Fibroblast of mammary gland (primary cell): Measurements from ENCODE around the gene EEF1AKMT3.
A peak's percentile ranks its signal among the peaks of the same experiment; 100 is the strongest.

Source experiments
- DNase-seq: peaks from one replicate; pipeline ENCODE4 v3.0.0-alpha.2; 2010; ENCODE audit warnings: low read depth
- H3K4me3 ChIP-seq: 2 replicates; pipeline ENCODE4 v1.5.1; 2011; ENCODE audit warnings: low read depth, mild to moderate bottlenecking, low read length, moderate library complexity; ENCODE audit not compliant: control insufficient read depth
- TF ChIP-seq, protein P1 (sequence below): conservative IDR thresholded peaks from 2 replicates; pipeline ENCODE4 v1.5.1; 2011; ENCODE audit warnings: low read depth, low read length, inconsistent platforms; ENCODE audit not compliant: control insufficient read depth, insufficient read depth

The EEF1AKMT3 gene

GRCh38 chr12:57751788-57752667 is 20.4 kb upstream of the EEF1AKMT3 start, which contains the start of gene CDK4:
Gene CDK4, minus strand, starts transcription at chr12:57752310. Its CDS starts 593 bp downstream, at chr12:57751717.
- peak; percentile 99 for DNase-seq
- TF ChIP-seq, protein P1, sequence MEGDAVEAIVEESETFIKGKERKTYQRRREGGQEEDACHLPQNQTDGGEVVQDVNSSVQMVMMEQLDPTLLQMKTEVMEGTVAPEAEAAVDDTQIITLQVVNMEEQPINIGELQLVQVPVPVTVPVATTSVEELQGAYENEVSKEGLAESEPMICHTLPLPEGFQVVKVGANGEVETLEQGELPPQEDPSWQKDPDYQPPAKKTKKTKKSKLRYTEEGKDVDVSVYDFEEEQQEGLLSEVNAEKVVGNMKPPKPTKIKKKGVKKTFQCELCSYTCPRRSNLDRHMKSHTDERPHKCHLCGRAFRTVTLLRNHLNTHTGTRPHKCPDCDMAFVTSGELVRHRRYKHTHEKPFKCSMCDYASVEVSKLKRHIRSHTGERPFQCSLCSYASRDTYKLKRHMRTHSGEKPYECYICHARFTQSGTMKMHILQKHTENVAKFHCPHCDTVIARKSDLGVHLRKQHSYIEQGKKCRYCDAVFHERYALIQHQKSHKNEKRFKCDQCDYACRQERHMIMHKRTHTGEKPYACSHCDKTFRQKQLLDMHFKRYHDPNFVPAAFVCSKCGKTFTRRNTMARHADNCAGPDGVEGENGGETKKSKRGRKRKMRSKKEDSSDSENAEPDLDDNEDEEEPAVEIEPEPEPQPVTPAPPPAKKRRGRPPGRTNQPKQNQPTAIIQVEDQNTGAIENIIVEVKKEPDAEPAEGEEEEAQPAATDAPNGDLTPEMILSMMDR, result no peak
- peak within 1 kb of the TSS; percentile 89 for H3K4me3 ChIP-seq

DNA sequence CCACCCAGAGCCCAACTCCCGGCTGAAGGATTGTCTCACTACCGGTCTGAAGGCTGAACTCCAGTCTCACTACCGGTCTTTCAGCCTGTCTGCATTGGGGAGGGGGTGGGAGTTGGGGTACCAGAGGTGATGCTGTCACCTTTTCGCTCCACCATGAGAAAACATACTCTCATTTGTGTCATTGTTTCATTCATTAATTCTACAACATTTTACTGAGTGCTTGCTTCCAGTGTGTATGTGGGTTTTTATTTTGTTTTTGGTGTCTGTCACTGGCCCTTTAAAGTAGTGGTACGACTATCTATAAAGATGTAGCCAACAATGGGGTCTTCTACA is 19.8 kb upstream of the EEF1AKMT3 start:
- peak overlapping the region; percentile 44 for H3K4me3 ChIP-seq
- no peak for DNase-seq
- TF ChIP-seq, protein P1, result no peak

DNA sequence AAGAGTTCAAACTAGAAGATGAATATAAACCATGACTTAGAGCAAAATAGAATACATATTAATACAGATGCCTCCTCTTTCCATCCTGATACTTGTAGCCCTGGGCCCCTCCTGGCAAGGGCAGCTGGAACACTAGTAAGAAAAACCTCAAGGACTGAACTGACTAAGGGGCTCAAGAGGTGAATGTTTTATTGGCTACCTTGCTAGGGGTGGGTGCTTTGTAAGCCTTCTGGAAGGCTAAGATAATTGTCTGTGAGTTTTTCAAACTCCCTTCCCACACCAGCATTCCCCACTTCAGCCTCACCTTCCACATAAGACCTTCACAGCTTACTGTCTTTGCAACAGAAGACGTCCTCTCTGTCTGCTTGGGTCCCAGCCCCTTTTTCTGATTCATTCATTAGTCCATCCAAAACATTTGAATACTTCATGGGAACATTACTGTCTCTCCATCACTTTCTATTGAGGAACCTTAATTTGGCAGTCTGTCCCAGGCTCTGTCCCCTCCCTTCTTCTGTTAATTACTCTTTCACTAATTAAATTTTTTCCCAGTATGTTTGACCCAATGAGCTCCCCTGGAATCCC is 18.6 kb upstream of the EEF1AKMT3 start:
- H3K4me3 ChIP-seq, result no peak overlapping the region
- TF ChIP-seq, protein P1, result no peak
- no peak for DNase-seq

DNA sequence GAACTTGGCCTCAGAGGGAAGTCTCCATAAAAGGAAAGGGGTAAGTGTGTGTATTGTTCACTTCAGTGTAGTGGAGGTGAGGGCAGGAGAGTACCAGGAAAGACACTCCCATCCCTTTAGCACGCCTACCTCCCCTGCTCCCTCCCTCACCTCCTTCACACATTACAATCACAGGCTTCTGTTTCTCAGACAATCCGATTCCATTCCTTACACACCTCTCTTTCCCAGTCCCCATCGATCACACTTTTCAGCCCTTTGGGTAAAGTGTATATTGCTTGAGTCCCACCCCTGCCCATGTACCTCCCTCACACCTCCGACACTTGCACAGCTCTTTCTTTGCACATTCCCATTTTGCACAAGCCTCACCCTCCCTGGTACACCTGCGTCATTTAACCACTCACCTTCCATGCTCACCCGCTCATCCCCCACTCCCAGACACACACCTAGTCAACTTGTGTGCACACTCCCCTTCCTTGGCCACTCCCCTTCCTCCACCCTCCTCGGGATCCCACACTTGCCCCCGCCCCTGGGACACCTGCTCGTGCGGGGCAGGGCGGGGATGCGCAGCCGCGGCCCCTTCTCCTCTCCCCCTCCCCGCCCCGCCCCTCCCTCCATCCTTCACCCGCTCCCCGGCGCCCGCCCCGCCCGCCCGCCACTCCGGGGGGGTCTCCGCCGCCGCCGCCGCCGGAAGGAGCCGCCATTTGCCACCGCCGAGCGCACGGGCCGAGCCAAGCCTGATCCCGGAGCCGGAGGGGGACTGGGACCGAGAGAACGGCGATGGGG is 17.8 kb upstream of the EEF1AKMT3 start, which contains the start of gene MARCHF9:
MARCHF9 (plus strand) TSS at position 693 of the 783 bp plus-strand sequence. CDS start 426 bp downstream, outside the sequence.
- TF ChIP-seq, protein P1, result no peak
- peak within 1 kb of the TSS; percentile 39 for H3K4me3 ChIP-seq
- DNase-seq, result no peak

DNA sequence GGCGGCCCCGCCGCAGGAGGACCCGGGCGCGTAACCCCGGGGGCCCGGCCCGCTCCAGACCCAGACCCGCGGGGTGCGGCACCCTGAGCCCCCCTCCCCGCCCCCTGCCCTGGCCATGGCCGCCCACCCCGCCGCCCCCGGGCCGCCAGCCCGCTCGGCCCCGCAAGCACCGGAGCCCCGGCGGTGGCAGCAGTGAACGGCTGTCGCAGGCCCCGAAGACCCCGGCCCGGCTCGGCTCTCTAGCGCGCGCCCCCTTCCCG is 17.3 kb upstream of the EEF1AKMT3 start:
- TF ChIP-seq, protein P1, result no peak
- H3K4me3 ChIP-seq, result peak overlapping the region; percentile 23
- no peak for DNase-seq

DNA sequence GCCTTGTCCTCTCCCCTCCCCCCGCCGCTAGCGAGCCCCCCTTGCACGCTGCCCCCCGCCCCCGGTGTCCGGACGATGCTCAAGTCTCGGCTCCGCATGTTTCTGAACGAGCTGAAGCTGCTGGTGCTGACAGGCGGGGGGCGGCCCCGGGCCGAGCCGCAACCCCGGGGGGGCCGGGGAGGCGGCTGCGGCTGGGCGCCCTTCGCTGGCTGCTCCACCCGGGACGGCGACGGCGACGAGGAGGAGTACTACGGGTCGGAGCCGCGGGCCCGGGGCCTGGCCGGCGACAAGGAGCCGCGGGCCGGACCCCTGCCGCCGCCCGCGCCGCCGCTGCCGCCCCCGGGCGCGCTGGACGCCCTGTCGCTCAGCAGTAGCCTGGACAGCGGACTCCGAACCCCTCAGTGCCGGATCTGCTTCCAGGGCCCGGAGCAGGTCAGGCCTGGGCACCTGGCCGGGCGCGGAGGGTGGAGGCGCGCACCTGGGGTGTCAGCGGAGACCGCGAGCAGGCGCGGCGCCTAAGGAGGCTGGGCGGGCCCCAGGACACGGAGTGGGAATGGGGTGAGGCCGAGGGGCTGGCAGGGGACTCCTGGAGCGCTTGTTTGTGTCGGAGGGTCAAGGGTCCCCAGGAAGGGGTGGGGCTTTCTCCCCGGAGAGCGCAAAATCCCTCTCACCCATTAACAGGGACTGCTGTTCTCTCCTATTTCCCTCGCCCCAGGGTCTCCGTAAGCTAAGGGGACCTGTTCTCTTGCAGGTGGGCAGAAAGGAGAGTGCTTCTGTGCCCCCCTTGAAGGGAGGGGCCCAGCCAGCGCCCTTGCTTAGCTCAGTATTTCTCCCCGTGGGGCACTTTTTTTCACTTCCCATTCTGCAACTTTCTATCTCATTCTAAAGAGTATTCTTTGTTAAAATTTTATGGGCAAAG is 16.7 kb upstream of the EEF1AKMT3 start:
- TF ChIP-seq, protein P1, result no peak
- H3K4me3 ChIP-seq, result peak overlapping the region; percentile 26
- no peak for DNase-seq
